Activated CD4-positive, alpha-beta T cell treated with anti-CD3 and anti-CD28 coated beads, Interleukin-2, amount 50 U/mL, for 24 hours (primary cell): ENCODE data around the gene SYNGR1.
"Not testable (repeated sequence)": the region's sequence is repeated elsewhere in the genome, so short reads cannot be mapped to it uniquely, and the experiment has no call there.

Experiments
- DNase-seq, 2 donors: peaks; one replicate each; pipeline ENCODE4 v3.0.0-alpha.2; 2020; ENCODE audit warnings: low read depth in 1 of 2, low spot score in 1 of 2

Gene SYNGR1

DNA sequence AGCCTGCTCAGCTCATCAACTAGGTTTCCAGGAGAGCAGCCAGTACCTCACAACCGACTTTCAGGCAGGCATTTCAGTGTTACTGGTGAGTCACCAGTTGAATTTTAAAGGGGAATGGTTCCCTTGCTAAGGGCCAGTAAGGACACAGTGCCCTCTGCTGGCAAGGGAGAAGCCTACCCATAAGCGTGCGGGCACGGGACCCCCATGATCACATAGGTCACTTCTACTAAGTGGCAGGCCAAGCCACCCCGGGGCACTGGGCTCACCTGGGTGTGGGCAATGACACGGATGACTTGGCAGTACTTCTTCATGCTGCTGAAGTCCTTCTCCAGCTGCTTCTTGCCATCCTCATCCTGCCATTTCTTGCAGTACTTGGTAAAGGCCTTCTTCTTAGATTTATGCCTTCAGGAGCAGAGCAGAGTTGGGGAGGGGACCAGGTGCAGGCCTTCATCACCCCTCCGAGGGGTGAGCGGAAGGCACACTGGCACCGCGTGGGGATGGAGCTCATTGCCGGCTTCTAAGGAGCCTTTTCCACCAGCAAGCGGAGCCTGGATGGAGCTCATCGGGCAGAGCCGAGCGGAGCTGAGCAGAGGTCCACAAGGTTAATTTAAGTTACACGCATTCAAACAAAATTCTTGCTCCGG is 33.2 kb upstream of the SYNGR1 start:
- DNase-seq = peak; percentile 58 to 79

DNA sequence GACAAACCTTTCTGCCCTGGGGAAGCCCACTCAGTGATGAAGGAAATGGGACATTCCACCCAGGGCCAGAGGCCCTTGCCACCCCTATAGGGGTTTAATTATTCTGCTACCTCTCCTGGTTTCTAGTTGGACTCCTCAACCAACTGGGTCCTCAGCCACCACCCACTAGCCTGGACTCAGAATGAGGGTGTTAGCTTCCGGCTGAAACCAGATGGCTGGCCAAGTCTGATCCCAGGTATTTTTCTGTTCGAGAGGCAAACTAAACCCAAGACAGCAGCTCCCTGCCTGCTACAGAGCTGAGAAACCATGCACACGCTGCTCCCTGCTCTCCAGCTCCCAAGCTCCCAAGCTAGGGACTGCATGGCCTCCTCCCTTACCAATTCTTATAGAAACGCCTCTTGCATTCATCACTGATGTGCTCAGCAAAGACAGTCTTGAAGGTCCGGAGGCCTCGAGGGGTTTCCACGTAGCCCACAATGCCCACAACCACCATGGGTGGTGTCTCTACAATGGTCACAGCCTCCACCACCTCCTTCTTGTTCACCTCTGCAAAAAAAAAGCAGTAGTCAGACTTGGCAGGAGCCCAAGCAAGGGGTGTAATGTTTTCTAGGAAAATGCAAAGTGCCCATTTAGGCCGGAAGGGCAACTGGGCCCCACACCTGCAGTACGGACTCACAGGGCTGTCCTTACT is 32.6 kb upstream of the SYNGR1 start:
- no peak for DNase-seq

DNA sequence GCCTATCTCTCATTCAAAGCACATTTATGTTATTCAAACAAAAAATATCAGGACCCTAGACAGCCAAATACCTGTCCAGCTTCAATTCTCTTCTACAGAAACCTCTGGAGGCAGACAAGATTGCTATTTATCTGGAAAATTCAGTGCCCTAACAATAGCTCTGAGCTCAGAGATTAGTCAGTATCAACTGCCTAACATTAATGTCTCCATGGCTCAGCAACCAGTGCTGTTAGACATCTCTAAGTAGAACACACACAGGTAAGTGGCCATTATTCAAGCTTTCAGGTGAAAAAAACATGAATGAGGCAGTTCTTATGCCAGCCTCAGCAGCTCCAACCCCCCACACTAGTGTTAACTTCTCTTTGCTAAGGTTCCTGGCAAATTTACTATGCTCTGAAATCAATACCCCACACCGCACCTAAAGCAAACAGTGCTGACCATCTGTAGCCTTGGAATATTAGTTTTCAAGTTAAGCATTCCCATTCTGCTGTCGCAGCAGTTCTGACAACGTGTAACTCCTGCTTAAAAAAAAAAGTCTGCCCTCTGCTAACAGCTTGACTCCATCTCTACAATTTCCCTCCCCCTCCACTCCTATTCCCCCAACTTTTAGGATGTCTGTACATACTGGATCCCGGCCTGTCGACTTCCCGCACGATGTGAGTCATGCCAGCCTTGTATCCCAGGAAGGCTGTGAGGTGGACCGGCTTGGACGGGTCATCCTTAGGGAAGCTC is 31.9 kb upstream of the SYNGR1 start:
- DNase-seq = no peak

DNA sequence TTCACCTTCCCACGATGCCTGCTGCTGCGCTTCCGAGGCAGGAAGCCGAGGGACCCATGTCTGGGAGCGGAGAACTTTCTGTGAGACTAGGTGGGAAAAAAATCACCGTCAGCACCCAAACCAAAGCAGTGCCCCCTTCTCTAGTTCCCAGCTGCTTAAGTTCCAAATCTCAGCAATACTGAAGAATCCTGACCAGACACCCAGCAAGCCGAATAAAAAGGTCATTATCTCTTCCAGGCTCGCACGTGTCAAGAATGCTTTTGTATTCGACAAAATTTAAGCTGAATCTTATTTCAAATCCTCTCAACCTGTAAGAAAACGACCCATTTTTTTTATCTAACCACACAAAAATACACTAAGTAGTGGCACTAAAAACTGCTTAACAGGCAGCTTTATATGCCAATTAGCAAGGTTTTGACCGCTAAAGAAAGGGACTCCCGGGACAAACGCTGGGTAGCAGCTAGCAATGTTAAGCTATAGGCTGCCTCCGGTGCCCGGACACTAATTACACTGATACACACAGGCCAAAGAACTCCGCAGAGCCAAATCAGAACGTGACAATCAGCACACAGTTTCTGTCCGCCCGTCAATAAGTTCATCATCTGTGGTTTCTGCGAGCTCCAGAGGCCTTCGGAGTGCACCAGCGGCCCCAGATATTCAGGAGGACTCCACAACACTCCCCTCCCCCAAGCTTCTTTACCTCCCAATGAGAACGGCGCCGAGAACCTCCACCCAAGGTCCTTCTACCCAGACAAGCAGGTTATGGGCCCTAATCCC is 31.1 kb upstream of the SYNGR1 start:
- no peak for DNase-seq

DNA sequence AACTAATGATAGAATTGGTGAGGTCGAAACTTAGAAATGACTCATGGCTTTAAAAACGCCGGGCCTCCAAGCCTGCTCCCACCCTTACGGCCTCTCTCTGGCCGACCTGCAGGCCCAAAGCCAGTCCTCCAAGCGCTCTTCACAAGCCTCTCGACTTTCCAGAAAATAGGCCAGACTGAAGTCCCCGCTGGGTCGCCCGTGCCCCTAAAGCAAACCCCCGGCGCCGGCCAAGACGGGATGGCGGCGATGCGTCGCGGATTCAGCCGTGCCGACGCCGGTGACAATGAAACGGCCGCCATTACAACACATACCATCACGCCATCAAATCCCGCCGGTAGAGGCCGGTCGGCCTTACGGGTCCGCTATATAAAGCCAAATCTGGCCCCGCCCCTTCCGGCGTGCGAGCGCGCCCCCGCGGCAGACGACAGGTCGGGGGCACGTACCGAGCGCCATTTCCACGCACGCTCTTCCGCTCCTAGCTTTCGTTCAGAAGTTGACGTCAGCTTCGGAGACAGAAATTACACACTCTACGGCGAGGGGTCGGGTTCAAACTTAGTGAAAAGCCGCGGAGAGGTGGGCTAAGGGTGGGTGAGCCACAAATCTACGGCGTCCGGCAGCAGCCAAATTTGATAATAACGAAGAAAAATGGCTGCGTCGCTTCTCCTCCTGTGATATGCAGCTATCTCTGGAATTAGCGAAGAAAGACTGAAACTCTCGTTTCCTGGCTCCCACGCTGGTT is 30.3 kb upstream of the SYNGR1 start, which contains the start of gene RPL3:
RPL3 (minus strand) TSS at position 340 of the 739 bp plus-strand sequence; CDS start at position 314, 26 bp downstream.
- DNase-seq = peak; percentile 95 to 97

DNA sequence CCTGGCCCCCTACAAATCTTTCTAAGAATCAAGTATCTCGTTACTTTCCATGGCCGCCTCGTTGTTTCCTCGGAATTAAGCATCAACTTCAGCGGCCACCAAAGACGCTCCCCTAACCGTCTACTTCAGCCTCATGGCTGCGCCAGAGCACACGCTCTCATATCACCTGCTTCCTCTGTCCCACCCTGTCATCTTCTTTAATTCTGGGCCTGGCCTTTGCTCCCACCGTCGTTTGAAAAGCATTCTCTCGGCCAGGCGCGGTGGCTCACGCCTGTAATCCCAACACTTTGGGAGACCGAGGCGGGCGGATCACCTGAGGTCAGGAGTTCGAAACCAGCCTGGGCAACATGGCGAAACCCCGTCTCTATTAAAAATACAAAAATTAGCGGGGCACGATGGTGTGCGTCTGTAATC is 29.2 kb upstream of the SYNGR1 start:
- DNase-seq = not testable (repeated sequence)

DNA sequence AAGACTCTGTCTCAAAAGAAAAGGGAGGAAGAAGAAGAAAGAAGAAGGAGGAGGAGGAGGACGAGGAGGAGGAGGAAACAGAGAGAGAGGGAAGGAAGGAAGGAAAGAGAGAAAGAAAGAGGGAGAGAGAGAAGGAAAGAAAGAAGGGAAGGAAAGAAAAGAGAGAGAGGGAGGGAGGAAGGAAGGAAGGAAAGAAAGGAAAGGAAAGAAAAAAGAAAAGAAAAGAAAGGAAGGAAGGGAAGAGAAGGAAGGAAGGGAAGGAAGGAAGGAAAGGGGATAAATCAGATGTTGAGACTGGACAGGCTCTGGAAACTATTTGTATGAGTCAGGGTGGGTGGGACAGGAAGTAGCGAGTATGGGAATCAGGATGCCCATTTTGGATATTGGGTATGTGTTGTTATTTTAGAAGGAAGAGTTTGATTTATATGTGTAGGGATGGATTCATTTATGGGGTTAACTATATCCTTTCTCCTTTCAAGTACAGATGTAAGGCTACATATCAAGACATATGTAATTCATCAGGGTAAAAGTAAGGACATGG is 24.3 kb upstream of the SYNGR1 start:
- DNase-seq = no peak

DNA sequence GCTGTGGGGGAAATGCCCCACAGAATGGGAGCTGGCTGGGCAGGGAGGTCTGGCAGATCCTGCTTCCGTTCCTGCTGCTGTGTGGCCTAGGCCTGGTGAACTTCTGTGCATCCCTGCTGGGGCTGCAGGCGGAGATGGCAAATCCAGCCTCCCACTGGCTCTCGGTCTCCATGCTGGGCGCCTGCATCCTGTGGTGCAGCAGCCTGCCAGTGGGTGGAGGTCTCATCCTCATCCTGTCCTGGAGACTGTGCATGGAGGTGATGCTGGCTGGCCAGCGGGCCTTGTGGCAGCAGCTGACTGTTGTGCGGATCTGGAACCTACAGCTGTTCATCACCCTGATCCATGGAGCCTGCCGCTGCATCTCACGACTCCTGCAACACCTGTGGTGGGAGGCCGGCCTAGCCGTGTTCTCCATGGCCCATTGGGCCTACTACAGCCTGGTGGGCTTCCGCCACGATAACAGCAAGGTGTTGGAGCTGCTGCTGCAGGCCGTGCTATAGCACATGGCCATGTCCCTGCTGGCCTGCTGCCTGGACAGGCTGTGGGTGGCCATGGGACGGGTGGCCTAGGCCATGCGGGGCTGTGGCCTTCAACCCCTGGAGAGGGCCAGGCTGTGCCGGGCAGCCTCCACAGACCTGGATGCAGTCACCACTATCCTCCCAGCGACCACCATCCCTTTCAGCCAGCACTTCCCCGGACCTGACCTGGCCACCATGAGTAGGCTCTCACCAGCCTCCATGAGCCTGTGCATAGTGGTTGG is 21.6 kb upstream of the SYNGR1 start:
- no peak for DNase-seq

DNA sequence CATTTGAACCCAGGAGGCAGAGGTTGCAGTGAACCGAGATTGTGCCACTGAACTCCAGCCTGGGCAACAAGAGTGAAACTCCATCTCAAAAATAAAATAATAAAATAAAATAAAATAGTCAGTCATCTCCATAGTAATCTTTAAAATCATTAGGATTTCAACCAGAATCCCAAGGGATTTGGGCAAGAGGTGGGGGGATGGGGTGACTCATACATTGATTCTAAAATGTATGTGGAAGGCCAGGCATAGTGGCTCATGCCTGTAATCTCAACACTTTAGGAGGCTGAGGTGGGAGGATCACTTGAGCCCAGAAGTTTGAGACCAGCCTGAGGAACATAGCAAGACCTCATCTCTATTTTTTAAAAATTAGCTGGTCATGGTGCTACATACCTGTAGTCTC is 19.2 kb upstream of the SYNGR1 start:
- not testable (repeated sequence) for DNase-seq

DNA sequence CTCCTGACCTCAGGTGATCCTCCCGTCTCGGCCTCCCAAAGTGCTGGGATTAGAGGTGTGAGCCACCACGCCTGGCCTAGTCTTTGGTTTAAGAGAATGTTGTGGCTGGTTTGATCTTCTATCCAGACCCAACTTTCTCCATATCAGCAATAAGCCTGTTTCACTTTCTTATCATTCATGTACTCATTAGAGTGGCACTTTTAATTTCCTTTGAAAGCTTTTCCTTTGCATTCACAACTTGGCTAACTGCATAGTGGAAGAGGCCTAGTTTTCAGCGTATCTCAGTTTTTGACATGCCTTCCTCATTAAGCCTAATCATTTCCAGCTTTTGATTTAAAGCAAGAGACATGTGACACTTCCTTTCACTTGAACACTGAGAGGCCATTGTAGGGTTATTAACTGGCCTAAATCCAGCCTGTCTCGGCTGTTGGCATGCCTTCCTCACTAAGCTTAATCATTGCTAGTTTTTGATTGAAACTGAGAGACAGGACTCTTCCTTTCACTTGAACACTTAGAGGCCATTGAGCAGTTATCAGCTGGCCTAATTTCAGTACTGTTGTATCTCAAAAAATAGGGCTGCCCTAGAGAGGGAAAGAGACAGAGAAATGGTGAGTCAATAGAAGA is 17.2 kb upstream of the SYNGR1 start:
- DNase-seq = no peak

DNA sequence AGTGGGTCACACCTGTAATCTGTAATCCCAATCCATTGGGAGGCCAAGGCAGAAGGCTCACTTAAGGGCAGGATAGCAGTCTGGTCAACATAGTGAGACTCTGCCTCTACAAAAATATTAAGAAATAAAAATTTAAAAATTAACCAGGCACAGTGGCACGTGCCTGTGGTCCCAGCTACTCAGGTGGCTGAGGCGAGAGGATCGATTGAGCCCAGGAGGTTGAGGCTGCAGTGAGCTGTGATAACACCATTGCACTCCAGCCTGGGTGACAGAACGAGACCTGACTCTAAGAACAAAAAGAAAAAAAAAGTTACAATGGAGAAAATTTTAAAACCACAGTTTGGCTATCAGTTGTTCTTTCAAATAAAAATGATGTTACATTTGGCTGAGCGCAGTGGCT is 13.4 kb upstream of the SYNGR1 start:
- DNase-seq = no peak

DNA sequence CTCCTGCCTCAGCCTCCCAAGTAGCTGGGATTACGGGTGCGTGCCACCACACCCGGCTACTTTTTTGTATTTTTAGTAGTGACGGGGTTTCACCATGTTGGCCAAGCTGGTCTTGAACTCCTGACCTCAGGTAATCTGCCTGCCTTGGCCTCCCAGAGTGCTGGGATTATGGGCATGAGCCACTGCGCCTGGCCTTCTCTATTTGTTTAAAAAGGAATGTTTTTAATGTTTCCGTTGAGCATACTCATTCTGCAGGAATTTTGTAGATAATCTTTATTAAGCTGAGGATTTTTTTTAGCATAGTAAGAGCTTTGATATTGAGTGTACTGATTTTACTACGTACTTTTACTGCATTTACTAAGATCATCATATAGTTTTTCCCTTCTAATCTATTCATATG is 10.0 kb upstream of the SYNGR1 start:
- DNase-seq = not testable (repeated sequence)

DNA sequence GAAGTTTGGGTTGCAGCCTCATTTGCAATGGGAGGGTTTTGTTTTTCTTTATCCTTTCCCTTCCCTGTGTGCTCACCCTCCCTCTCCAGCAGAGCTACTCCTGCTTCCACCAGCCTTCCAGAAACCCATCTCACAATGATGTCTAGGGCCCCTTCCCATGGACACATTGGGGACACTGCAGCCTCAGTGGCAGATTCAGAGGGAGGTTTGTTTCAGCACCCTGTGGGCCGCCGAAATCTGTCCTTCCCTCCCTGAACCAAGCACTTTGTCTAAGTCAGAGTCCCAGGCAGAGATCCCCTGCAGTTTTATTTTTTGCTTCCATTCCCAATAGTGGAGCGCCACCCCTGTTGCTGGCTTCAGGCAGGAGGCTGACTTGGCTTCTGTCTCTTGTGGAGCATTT is 8.6 kb upstream of the SYNGR1 start:
- DNase-seq = no peak

DNA sequence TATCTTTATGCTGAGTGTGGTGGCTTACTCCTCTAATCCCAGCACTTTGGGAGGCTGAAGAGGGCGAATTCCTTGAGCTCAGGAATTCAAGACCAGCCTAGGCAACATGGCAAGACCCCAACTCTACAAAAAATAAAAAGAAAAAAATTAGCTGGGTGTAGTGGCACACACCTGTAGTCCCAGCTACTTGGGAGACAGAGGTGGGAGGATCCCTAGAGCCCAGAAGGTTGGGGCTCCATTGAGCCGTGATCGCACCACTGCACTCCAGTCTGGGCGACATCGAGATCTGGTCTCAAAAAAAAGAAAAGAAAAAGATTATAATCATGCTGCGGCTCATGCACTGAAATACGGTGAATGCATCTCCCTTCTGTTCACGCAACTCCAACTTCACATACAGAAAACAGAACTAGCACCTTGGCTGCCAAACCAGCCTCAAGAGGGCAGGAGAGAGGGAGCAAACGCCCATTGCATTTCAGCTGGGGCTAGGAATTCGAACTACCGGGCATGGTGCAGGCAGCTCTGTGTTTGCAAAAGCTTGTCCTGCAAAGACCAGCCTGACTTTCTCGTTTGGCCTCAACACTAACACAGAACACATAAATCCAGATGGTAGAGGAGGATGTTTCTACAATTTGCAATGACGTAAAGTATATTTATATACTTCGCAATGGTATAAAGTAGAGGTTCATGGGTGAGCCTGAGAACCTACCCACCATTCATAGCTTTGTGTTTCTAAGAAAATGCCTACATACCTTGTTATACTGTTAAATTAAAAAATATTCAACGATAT is 6.3 kb upstream of the SYNGR1 start:
- DNase-seq = peak in 1 of 2 donors; percentile 24

DNA sequence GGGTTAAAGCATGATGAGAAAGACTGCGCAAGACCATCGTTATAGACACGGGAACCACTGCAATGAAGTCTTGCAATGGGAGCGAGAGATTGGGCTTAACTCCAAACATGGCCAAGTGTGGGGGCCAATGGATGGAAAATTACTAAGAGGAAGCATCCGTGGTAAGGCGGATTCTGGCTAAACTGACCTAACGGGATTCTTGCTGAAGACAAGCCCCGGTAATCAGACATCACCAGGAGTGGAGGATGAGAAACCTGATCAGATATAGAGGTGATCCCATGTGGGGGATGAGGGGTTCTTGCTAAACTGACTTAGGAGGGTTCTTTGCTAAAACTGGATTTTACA is 5.8 kb upstream of the SYNGR1 start:
- DNase-seq = no peak

DNA sequence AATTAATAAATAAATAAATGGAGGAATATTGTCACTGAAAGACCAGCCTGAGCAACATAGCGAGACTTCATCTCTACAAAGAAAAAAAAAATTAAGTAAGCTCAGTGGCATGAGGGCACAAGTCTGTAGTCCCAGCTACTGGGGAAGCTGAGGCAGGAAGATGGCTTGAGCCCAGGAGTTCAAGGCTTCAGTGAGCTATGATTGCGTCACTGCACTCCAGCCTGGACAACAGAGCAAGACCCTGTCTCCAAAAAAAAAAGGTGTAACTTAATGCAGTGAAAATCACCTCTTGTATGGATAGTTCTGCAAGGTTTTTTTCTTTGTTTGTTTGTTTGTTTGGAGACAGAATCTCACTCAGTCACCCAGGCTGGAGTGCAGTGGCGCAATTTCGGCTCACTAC is 4.6 kb upstream of the SYNGR1 start:
- DNase-seq = no peak

DNA sequence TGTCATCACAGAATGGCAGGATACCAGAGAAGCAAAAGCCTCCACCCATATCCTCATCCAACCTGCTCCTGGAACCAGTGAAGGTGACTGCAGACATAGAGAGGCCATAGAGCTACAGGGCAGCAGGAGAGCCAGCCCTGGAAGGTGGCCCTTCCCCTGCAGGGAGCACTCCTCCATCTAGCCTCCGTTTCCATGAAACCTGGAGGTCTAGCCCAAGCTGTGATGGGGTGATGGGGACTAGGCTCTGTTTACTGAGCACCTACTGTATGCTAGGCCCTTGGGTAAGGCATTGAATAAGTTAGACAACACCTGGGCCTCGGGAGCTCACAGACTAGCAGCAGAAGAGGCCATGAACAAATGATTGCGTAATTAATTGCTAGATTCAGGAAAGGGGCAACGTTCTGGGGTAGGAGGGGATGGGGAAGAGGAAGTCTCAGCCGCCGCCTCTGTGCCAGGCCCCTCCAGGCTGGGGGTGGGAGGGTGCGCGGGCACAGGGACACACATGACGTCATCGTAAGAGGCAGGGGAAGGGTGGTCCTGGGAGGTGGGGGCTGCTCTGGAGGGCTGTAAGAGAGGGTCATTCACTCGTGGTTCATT is 784 bp upstream of the SYNGR1 start:
- no peak for DNase-seq

DNA sequence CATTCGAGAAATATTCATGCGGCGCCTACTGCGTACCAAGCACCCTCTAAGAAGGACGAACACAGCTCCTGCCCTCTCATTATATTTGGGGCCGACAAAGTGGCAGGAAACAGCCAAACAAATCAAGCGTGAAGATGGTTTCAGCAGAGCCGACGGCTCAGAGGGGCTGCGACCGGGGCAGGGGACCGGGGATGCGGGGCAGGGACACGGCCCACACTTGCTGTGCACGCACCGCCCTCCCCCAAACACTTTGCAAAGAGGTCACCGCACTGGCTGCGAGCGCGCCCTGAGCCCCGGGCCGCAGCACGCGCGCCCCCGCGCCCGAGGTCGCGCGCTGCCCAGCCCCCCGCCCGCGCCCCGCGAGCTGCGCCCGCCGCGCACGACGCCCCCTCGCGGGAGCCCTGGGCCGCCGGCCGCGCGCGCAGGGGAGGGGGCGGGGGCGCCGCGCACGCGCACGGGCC is 255 bp upstream of the SYNGR1 start:
- no peak for DNase-seq
